ENCODE results near the gene PTPRZ1.

DNA sequence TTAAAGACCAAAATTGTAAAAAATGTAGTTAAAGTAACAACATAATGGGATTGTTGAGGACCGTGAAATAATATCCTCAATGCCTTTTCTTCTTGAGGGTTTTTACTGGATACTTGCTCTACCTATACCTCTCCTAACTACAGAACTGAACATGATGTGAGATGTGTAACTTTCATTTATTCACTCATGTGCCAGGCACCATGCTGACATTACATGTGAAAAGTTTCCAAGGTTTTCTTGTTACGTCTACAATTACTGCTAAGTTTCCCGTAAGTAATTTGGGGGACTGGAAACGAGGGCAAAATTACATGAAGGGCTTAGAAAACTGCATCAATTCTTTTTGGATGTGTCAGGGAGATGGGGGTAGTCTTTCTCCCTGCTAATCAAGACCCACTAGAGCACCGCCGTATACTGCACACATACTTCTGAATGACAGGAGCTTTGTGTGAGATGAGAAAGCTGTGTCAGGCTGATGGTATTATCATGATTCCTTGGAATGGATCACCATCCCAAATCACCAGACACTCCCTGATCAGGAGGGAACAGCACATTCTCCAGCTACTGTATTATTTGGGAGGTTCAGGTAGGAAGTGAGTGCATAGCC, 41.8 kb downstream of the PTPRZ1 start:
- TF ChIP-seq, protein P1, sequence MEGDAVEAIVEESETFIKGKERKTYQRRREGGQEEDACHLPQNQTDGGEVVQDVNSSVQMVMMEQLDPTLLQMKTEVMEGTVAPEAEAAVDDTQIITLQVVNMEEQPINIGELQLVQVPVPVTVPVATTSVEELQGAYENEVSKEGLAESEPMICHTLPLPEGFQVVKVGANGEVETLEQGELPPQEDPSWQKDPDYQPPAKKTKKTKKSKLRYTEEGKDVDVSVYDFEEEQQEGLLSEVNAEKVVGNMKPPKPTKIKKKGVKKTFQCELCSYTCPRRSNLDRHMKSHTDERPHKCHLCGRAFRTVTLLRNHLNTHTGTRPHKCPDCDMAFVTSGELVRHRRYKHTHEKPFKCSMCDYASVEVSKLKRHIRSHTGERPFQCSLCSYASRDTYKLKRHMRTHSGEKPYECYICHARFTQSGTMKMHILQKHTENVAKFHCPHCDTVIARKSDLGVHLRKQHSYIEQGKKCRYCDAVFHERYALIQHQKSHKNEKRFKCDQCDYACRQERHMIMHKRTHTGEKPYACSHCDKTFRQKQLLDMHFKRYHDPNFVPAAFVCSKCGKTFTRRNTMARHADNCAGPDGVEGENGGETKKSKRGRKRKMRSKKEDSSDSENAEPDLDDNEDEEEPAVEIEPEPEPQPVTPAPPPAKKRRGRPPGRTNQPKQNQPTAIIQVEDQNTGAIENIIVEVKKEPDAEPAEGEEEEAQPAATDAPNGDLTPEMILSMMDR (conservative IDR thresholded peaks at IDR 0.05), result no peak
- no peak for TF ChIP-seq EZH2 (IDR thresholded peaks at IDR 0.05; ENCODE audit: low read depth)
